ENCODE measurements around the gene ATG5. TPM values are rescaled to one million over a fixed set of nuclear protein-coding genes. Genes with fewer than 3 reads are reported as not detected.

ATG5 gene
- total and polyA plus RNA-seq, 9 of the 15 experiments (the other 6 are each of a cell fraction or from before 2014, with no cell fraction given): 29.0 to 80.0 (median 53.2) TPM

DNA sequence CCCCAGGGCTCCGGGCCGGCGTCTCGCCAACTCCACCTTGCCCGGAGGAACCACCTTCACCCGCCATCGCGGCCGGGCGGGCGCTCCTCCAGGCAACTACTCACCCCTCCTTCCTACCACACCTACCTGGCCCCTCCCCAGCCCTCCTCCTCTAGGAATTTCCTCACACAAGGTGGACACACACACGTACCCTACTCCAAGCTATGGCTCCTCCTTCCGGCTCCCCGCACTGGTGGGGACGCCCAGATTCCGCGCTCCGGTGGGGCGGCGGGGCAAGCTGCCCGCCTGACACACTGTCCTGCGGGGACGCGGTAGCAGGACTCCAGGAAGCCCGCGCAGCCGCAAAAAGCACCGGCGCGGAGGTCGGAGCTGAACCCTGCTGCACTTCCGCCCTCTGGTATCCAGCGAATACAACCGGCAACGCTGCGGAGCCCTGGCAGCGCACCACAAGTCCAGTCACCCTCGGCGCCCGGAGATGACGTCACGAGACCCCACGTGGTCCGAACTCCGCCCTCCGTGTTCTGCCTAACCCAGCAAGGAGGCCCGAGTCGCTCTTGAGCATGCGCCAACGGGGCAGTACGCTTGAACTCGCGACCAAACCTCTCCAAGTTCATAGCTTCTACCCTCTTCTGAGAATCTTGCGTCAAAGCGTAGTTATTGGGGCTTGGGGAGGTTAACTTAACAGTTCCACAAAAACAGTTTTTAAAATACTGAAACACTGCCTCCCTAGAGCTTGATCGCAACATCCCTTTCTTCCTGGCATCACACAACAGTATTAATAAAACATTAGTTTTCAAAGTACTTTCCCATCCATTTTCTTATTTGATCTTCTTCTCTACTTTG lies at the start of gene ATG5 (continued):
- TF ChIP-seq, protein P1, sequence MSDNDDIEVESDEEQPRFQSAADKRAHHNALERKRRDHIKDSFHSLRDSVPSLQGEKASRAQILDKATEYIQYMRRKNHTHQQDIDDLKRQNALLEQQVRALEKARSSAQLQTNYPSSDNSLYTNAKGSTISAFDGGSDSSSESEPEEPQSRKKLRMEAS (CRISPR knock-in tag; IDR thresholded peaks at IDR 0.05): peak; percentile 96
- TF ChIP-seq DPF2 (IDR thresholded peaks at IDR 0.05) (peak; percentile 51; the same call in 1 of the 2 replicates), ATF1 (CRISPR knock-in tag; IDR thresholded peaks at IDR 0.05) (peak; percentile 95), ATF1 (tag; IDR thresholded peaks at IDR 0.05) (peak; percentile 99), SMARCA4 (IDR thresholded peaks at IDR 0.05) (peak; percentile 46; the same call in 1 of the 2 replicates), KLF13 (tag; IDR thresholded peaks at IDR 0.05; ENCODE audit: borderline replicate concordance, low read depth) (no peak), CC2D1A (IDR thresholded peaks at IDR 0.05) (peak; percentile 76; the same call in 1 of the 2 replicates), XRCC4 (IDR thresholded peaks at IDR 0.05; ENCODE audit: extremely low read depth, insufficient read depth, insufficient read length) (no peak), MED1 (CRISPR knock-in tag; IDR thresholded peaks at IDR 0.05; ENCODE audit: borderline replicate concordance) (no peak)

DNA sequence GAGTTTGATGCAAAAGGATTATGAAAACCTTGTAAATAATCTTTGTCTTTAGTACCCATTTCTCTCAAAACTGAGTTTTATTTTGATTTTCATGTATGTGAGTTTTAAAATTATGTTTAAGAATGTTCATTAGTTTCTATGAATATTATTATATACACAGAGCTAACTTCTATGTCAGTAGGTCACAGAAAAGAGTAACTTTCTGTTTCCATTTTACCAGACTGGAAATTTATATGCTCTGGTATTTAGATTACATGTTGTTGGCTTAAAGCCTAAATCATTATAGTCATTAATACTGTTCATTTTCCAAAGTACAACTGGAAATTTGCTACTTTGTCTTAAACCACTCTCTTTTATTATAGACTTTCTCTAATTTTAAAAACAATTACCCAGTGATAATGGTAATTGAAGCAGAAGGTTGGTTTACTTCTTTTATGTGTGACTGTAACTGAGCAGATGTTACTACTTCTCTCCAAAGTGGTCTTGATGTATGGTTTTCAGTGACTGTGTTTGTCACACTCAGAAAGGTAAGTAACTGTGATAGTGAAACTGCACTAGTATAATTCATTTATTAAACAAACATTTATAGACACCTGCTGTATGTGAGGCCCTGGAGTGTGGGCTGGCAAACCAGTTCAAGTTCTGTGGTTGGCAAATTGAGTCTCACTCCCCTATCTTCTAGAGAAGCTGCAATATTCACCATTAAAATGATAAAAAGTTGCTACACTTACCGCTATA lies 48.1 kb upstream of the ATG5 start:
- WGBS (ENCODE audit: insufficient coverage, low coverage, missing lambda C conversion rate): 0% methylated on average over 1 of the region's 1 CpG
- DNase-seq (ENCODE audit: extremely low read depth in 1 of 4, low spot score in 3 of 4): no peak
- H4K20me1 ChIP-seq (replicated peaks; ENCODE audit: control insufficient read depth, insufficient read depth, low read length): no peaks in the 10 kb centered on the region
- H3K79me2 ChIP-seq (ENCODE audit: control insufficient read depth, insufficient read depth, low read length): no peaks in the 10 kb centered on the region
- peaks cover 4 to 14% of the 10 kb centered on the region in 2 experiments; a peak in 3 of 5 replicates for H3K27me3 ChIP-seq (ENCODE audit: control insufficient read depth in 2 of 2, insufficient read depth in 2 of 2, low read length in 2 of 2)
- no peak overlapping the region for H3K4me3 ChIP-seq
- no peak for FAIRE-seq
- no peak overlapping the region for H3K9ac ChIP-seq (ENCODE audit: insufficient read depth in 1 of 2, low read depth in 2 of 2, low read length in 2 of 2)
- no peaks in the 10 kb centered on the region for H3K9me3 ChIP-seq (replicated peaks; ENCODE audit: control insufficient read depth, insufficient read depth, low read depth, low read length)
- no peaks in the 10 kb centered on the region for H3K9me1 ChIP-seq (ENCODE audit: control insufficient read depth, insufficient read depth, low read length)
- in situ Hi-C loops (cut with MboI) (no loop called here), intact Hi-C loops (cut with micrococcal nuclease) (no loop called here)
- BruUV-seq (replicated peaks): no TSS peak
- ATAC-seq: no peak
- H2AFZ ChIP-seq (ENCODE audit: low read depth, low read length): no peak overlapping the region
- no peaks in the 10 kb centered on the region for H3K4me1 ChIP-seq (replicated peaks in 1 of 2; ENCODE audit: control insufficient read depth in 2 of 2, insufficient read depth in 2 of 2, low read length in 2 of 2)
- H3K4me2 ChIP-seq (ENCODE audit: insufficient read depth, low read length): no peak overlapping the region
- POLR2A ChIA-PET: interaction anchor here (0.5 kb wide), 1 partner anchor 1335 kb away, joined by 3 read pairs; no protein-coding TSS in a partner anchor
- no peaks in the 10 kb centered on the region for H3K36me3 ChIP-seq (ENCODE audit: control insufficient read depth, insufficient read depth, low read length)
- CTCF ChIA-PET (ENCODE audit: low intra/inter-chr PET ratio): no interaction called here
- H3K27ac ChIP-seq (ENCODE audit: extremely low read depth, low read depth, low read length): no peak overlapping the region
- TF ChIP-seq, protein P2, sequence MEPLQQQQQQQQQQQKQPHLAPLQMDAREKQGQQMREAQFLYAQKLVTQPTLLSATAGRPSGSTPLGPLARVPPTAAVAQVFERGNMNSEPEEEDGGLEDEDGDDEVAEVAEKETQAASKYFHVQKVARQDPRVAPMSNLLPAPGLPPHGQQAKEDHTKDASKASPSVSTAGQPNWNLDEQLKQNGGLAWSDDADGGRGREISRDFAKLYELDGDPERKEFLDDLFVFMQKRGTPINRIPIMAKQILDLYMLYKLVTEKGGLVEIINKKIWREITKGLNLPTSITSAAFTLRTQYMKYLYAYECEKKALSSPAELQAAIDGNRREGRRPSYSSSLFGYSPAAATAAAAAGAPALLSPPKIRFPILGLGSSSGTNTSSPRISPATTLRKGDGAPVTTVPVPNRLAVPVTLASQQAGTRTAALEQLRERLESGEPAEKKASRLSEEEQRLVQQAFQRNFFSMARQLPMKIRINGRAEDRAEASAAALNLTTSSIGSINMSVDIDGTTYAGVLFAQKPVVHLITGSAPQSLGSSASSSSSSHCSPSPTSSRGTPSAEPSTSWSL (CRISPR knock-in tag; IDR thresholded peaks at IDR 0.05; ENCODE audit: borderline replicate concordance): no peak
- TF ChIP-seq SUPT5H (IDR thresholded peaks at IDR 0.05) (no peak), ASH1L (IDR thresholded peaks at IDR 0.05; ENCODE audit: borderline replicate concordance, low read depth, partially characterized antibody) (no peak), RHOXF2B (CRISPR knock-in tag; conservative IDR thresholded peaks at IDR 0.05) (no peak), RBM22 (IDR thresholded peaks at IDR 0.05; ENCODE audit: low read depth, low read length, poor library complexity, severe bottlenecking) (no peak), EP400 (IDR thresholded peaks at IDR 0.05) (no peak)
- TF ChIP-seq, protein P3, sequence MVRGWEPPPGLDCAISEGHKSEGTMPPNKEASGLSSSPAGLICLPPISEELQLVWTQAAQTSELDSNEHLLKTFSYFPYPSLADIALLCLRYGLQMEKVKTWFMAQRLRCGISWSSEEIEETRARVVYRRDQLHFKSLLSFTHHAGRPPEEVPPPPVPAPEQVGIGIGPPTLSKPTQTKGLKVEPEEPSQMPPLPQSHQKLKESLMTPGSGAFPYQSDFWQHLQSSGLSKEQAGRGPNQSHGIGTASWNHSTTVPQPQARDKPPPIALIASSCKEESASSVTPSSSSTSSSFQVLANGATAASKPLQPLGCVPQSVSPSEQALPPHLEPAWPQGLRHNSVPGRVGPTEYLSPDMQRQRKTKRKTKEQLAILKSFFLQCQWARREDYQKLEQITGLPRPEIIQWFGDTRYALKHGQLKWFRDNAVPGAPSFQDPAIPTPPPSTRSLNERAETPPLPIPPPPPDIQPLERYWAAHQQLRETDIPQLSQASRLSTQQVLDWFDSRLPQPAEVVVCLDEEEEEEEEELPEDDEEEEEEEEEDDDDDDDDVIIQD (CRISPR knock-in tag; IDR thresholded peaks at IDR 0.05): no peak

Data from K562 (cell line).